H9 (cell line): ENCODE data around the gene SEPTIN7. TPM values are rescaled to one million over a fixed set of nuclear protein-coding genes. Genes with fewer than 3 reads are reported as not detected.

Source experiments
- DNase-seq: peaks from one replicate; pipeline ENCODE4 v3.0.0-alpha.2; 2017
- H2AFZ ChIP-seq: one replicate; pipeline ENCODE4 v1.6.1; 2013; ENCODE audit warnings: mild to moderate bottlenecking, low read length, control low read depth, moderate library complexity
- H2AK5ac ChIP-seq: 2 replicates; pipeline ENCODE4 v1.6.1; 2013; ENCODE audit warnings: low read length, control low read depth, mixed read lengths; ENCODE audit not compliant: insufficient read length
- H2BK120ac ChIP-seq: one replicate; pipeline ENCODE4 v1.6.1; 2013; ENCODE audit warnings: low read depth, mild to moderate bottlenecking, low read length, control low read depth, inconsistent platforms; ENCODE audit not compliant: poor library complexity, severe bottlenecking
- H2BK12ac ChIP-seq: 2 replicates; pipeline ENCODE4 v1.6.1; 2013; ENCODE audit warnings: low read length, control low read depth, mixed read lengths, low read depth; ENCODE audit not compliant: insufficient read length
- H2BK15ac ChIP-seq: 2 replicates; pipeline ENCODE4 v1.6.1; 2013; ENCODE audit warnings: low read depth, low read length, control low read depth
- H2BK20ac ChIP-seq: one replicate; pipeline ENCODE4 v1.6.1; 2013; ENCODE audit warnings: low read depth, mild to moderate bottlenecking, low read length, control low read depth, inconsistent platforms; ENCODE audit not compliant: poor library complexity, severe bottlenecking
- H2BK5ac ChIP-seq: 2 replicates; pipeline ENCODE4 v1.6.1; 2013; ENCODE audit warnings: low read length, control low read depth, mixed read lengths; ENCODE audit not compliant: insufficient read length
- H3K14ac ChIP-seq: 2 replicates; pipeline ENCODE4 v1.6.1; 2013; ENCODE audit warnings: low read length, control low read depth; ENCODE audit not compliant: insufficient read depth
- H3K18ac ChIP-seq: 2 replicates; pipeline ENCODE4 v1.6.1; 2013; ENCODE audit warnings: low read depth, mild to moderate bottlenecking, mixed read lengths, low read length, control low read depth; ENCODE audit not compliant: insufficient read length
- H3K23ac ChIP-seq: 2 replicates; pipeline ENCODE4 v1.6.1; 2013; ENCODE audit warnings: low read length, control low read depth, mixed read lengths, low read depth; ENCODE audit not compliant: insufficient read length
- H3K23me2 ChIP-seq: 2 replicates; pipeline ENCODE4 v1.6.1; 2013; ENCODE audit warnings: low read depth, mild to moderate bottlenecking, mixed read lengths, low read length, control low read depth; ENCODE audit not compliant: insufficient read length, poor library complexity, severe bottlenecking
- H3K27ac ChIP-seq: 2 replicates; pipeline ENCODE4 v1.5.1; 2013; ENCODE audit warnings: low read length, control low read depth, mixed read lengths, low read depth; ENCODE audit not compliant: insufficient read length
- H3K27me3 ChIP-seq: 2 replicates; pipeline ENCODE4 v1.6.1; 2013; ENCODE audit warnings: low read length, control low read depth, inconsistent platforms; ENCODE audit not compliant: insufficient read depth
- H3K4ac ChIP-seq: 2 replicates; pipeline ENCODE4 v1.6.1; 2013; ENCODE audit warnings: low read depth, mild to moderate bottlenecking, control low read depth, inconsistent platforms, low read length, moderate library complexity
- H3K4me1 ChIP-seq: 2 replicates; pipeline ENCODE4 v1.6.1; 2013; ENCODE audit warnings: low read length, control low read depth, inconsistent platforms; ENCODE audit not compliant: insufficient read depth
- H3K4me2 ChIP-seq: 2 replicates; pipeline ENCODE4 v1.6.1; 2013; ENCODE audit warnings: low read length, control low read depth, mixed read lengths; ENCODE audit not compliant: insufficient read length, insufficient read depth
- H3K56ac ChIP-seq: 2 replicates; pipeline ENCODE4 v1.6.1; 2013; ENCODE audit warnings: low read depth, mild to moderate bottlenecking, mixed read lengths, low read length, control low read depth; ENCODE audit not compliant: insufficient read length
- H3K79me1 ChIP-seq: 2 replicates; pipeline ENCODE4 v1.6.1; 2013; ENCODE audit warnings: low read depth, mild to moderate bottlenecking, moderate library complexity, low read length, control low read depth, inconsistent platforms; ENCODE audit not compliant: insufficient read depth, poor library complexity, severe bottlenecking
- H3K79me2 ChIP-seq: 2 replicates; pipeline ENCODE4 v1.6.1; 2013; ENCODE audit warnings: low read length, control low read depth, inconsistent platforms; ENCODE audit not compliant: insufficient read depth
- H3K9ac ChIP-seq: 2 replicates; pipeline ENCODE4 v1.6.1; 2013; ENCODE audit warnings: low read length, control low read depth, mixed read lengths; ENCODE audit not compliant: insufficient read length; ENCODE audit errors: extremely low read depth
- H3K9me3 ChIP-seq: one replicate; pipeline ENCODE4 v1.6.1; 2013; ENCODE audit warnings: low read depth, low read length, inconsistent platforms; ENCODE audit not compliant: control insufficient read depth
- H3T11ph ChIP-seq: one replicate; pipeline ENCODE4 v1.6.1; 2013; ENCODE audit warnings: mild to moderate bottlenecking, low read length, control low read depth, inconsistent platforms
- H4K20me1 ChIP-seq: one replicate; pipeline ENCODE4 v1.6.1; 2013; ENCODE audit not compliant: control insufficient read depth, insufficient read length, insufficient read depth
- H4K5ac ChIP-seq: 2 replicates; pipeline ENCODE4 v1.6.1; 2013; ENCODE audit warnings: low read depth, mild to moderate bottlenecking, mixed read lengths, low read length, control low read depth; ENCODE audit not compliant: insufficient read length
- H4K8ac ChIP-seq: replicated peaks from 2 replicates; pipeline ENCODE4 v1.6.1; 2013; ENCODE audit warnings: low read length, control low read depth, mixed read lengths, low read depth; ENCODE audit not compliant: insufficient read length
- H4K91ac ChIP-seq: 2 replicates; pipeline ENCODE4 v1.6.1; 2013; ENCODE audit warnings: low read depth, mild to moderate bottlenecking, moderate library complexity, mixed read lengths, low read length, control low read depth; ENCODE audit not compliant: insufficient read length
- H3K27ac Mint-ChIP-seq, 3 experiments: 2 replicates in 2 of 3; 3 replicates in 1 of 3; pipeline ENCODE4 v1.8.0; 2020 to 2021; ENCODE audit warnings: mixed read lengths in 3 of 3, mild to moderate bottlenecking in 1 of 3, moderate library complexity in 1 of 3
- H3K27me3 Mint-ChIP-seq: 2 replicates; pipeline ENCODE4 v1.8.0; 2021; ENCODE audit warnings: low read depth, mild to moderate bottlenecking, moderate library complexity, mixed read lengths
- H3K36me3 Mint-ChIP-seq, 3 experiments: 2 replicates in 2 of 3; 3 replicates in 1 of 3; pipeline ENCODE4 v1.8.0; 2020 to 2021; ENCODE audit warnings: low read depth in 3 of 3, mixed read lengths in 3 of 3; ENCODE audit not compliant: insufficient read depth in 1 of 3
- H3K4me1 Mint-ChIP-seq, 2 experiments: 2 replicates each; pipeline ENCODE4 v1.8.0; 2020; ENCODE audit warnings: mixed read lengths in 2 of 2
- H3K4me3 Mint-ChIP-seq, 2 experiments: 2 replicates in 1 of 2; 3 replicates in 1 of 2; pipeline ENCODE4 v1.8.0; 2020 to 2021; ENCODE audit warnings: mild to moderate bottlenecking in 2 of 2, mixed read lengths in 2 of 2, moderate library complexity in 1 of 2
- H3K9me3 Mint-ChIP-seq, 2 experiments: 2 replicates in 1 of 2; 3 replicates in 1 of 2; pipeline ENCODE4 v1.8.0; 2020; ENCODE audit warnings: mild to moderate bottlenecking in 2 of 2, mixed read lengths in 2 of 2, moderate library complexity in 1 of 2
- WGBS: extraction: QIAGEN DNeasy Blood & Tissue Kit; methylation state at CpG from one replicate; pipeline ENCODE4 v1.1.7; 2013; ENCODE audit warnings: missing lambda C conversion rate, low lambda C conversion rate, mixed read lengths; ENCODE audit not compliant: insufficient read length; ENCODE audit errors: extremely low coverage; 5-methylcytosine and 5-hydroxymethylcytosine counted together
- total RNA-seq: library from RNA; stranded (reverse); gene quantifications from 2 replicates; pipeline ENCODE4 v1.2.1, GENCODE V29; 2021
- TF ChIP-seq, protein P1 (sequence below): fragments of 200-600 bp; sonication (generic); conservative IDR thresholded peaks from 3 replicates; pipeline ENCODE4 v1.8.0; 2021; ENCODE audit warnings: antibody characterized with exemption, mild to moderate bottlenecking

SEPTIN7 gene
- total RNA-seq, 1 experiment from 2014 or later = 184 TPM

GRCh38 chr7:35826751-35827150 is 25.9 kb downstream of the SEPTIN7 start:
- H3K18ac ChIP-seq = no peak overlapping the region
- no CpG with 5 or more reads among the region's 4 CpGs for WGBS
- H3K4me2 ChIP-seq = no peak overlapping the region
- H3K27me3 ChIP-seq = no peaks in the 10 kb centered on the region
- no peak overlapping the region for H3K9ac ChIP-seq
- Mint-ChIP-seq H3K27me3 (no peaks in the 10 kb centered on the region), H3K9me3 (peaks cover 0 to 4% of the 10 kb centered on the region in 2 experiments; a peak in 1 of 5 replicates), H3K4me1 (peaks cover 21 to 23% of the 10 kb centered on the region in 2 experiments), H3K27ac (no peak overlapping the region), H3K4me3 (no peak overlapping the region), H3K36me3 (peaks cover 2 to 7% (median 6%) of the 10 kb centered on the region in 3 experiments; a peak in 6 of 7 replicates)
- H3K23me2 ChIP-seq = no peaks in the 10 kb centered on the region
- no peak overlapping the region for H3K14ac ChIP-seq
- no peak overlapping the region for H2BK12ac ChIP-seq
- no peaks in the 10 kb centered on the region for H3K4me1 ChIP-seq
- no peak overlapping the region for H4K91ac ChIP-seq
- no peak overlapping the region for H3T11ph ChIP-seq
- no peaks in the 10 kb centered on the region for H4K20me1 ChIP-seq
- H4K5ac ChIP-seq = no peak overlapping the region
- H3K27ac ChIP-seq = no peak overlapping the region
- H2BK20ac ChIP-seq = no peak overlapping the region
- H3K4ac ChIP-seq = no peak overlapping the region
- H4K8ac ChIP-seq = no peak overlapping the region
- TF ChIP-seq, protein P1, sequence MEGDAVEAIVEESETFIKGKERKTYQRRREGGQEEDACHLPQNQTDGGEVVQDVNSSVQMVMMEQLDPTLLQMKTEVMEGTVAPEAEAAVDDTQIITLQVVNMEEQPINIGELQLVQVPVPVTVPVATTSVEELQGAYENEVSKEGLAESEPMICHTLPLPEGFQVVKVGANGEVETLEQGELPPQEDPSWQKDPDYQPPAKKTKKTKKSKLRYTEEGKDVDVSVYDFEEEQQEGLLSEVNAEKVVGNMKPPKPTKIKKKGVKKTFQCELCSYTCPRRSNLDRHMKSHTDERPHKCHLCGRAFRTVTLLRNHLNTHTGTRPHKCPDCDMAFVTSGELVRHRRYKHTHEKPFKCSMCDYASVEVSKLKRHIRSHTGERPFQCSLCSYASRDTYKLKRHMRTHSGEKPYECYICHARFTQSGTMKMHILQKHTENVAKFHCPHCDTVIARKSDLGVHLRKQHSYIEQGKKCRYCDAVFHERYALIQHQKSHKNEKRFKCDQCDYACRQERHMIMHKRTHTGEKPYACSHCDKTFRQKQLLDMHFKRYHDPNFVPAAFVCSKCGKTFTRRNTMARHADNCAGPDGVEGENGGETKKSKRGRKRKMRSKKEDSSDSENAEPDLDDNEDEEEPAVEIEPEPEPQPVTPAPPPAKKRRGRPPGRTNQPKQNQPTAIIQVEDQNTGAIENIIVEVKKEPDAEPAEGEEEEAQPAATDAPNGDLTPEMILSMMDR = no peak
- peaks cover 7% of the 10 kb centered on the region for H3K79me1 ChIP-seq
- DNase-seq = no peak
- no peak overlapping the region for H3K23ac ChIP-seq
- no peak overlapping the region for H2BK15ac ChIP-seq
- no peak overlapping the region for H2AK5ac ChIP-seq
- H2BK5ac ChIP-seq = no peak overlapping the region
- no peak overlapping the region for H3K56ac ChIP-seq
- no peak overlapping the region for H2AFZ ChIP-seq
- H3K9me3 ChIP-seq = no peaks in the 10 kb centered on the region
- H3K79me2 ChIP-seq = peaks cover 29% of the 10 kb centered on the region; the same call in 1 of the 2 replicates
- H2BK120ac ChIP-seq = no peak overlapping the region
